Naive B cell (primary cell): Measurements from ENCODE around the gene KIF18B. TPM values are rescaled to one million over a fixed set of nuclear protein-coding genes. Genes with fewer than 3 reads are reported as not detected.

Experiments
- ATAC-seq, 2 donors: fragments of 150-1000 bp; cut with Tn5 transposase; 2 replicates each; pipeline ENCODE4 v1.10.0; 2021; ENCODE audit warnings: low read depth in 2 of 2, mild to moderate bottlenecking in 2 of 2, moderate library complexity in 2 of 2
- DNase-seq: peaks from one replicate; pipeline ENCODE4 v3.0.0; 2022
- H3K27ac Mint-ChIP-seq, 6 donors: one replicate each; pipeline ENCODE4 v1.8.0; 2020 to 2022; ENCODE audit warnings: mild to moderate bottlenecking in 6 of 6, mixed read lengths in 6 of 6, moderate library complexity in 5 of 6, inconsistent platforms in 2 of 6
- H3K27me3 Mint-ChIP-seq, 3 donors: one replicate each; pipeline ENCODE4 v1.8.0; 2021 to 2022; ENCODE audit warnings: mixed read lengths in 3 of 3, mild to moderate bottlenecking in 1 of 3
- H3K36me3 Mint-ChIP-seq, 2 donors: one replicate each; pipeline ENCODE4 v1.8.0; 2020 to 2022; ENCODE audit warnings: mixed read lengths in 2 of 2, inconsistent platforms in 1 of 2, mild to moderate bottlenecking in 1 of 2
- H3K4me1 Mint-ChIP-seq, 3 donors: one replicate each; pipeline ENCODE4 v1.8.0; 2020 to 2022; ENCODE audit warnings: mixed read lengths in 3 of 3, inconsistent platforms in 1 of 3, mild to moderate bottlenecking in 1 of 3, moderate library complexity in 1 of 3
- H3K4me3 Mint-ChIP-seq, 8 donors: one replicate each; pipeline ENCODE4 v1.8.0; 2020 to 2022; ENCODE audit warnings: mild to moderate bottlenecking in 8 of 8, mixed read lengths in 8 of 8, moderate library complexity in 8 of 8, inconsistent platforms in 2 of 8
- H3K9me3 Mint-ChIP-seq, 7 donors: one replicate each; pipeline ENCODE4 v1.8.0; 2020 to 2022; ENCODE audit warnings: mixed read lengths in 7 of 7, mild to moderate bottlenecking in 5 of 7, inconsistent platforms in 2 of 7, moderate library complexity in 1 of 7
- polyA plus RNA-seq, 6 donors: library from polyadenylated mRNA; unstranded; fragments of 300-500 nt; fragmentation: Illumina TruSeq; gene quantifications; one replicate each; pipeline ENCODE4 v1.2.3, GENCODE V29; 2021; ENCODE audit warnings: low read depth in 6 of 6

KIF18B gene
- polyA plus RNA-seq, 6 donors from 2014 or later = not detected

- peaks cover 15 to 20% (median 17%) of the 10 kb centered on the region in 3 donors for H3K4me1 Mint-ChIP-seq
- H3K27ac Mint-ChIP-seq = peak overlapping the region in 1 of 6 donors; percentile 74
- H3K9me3 Mint-ChIP-seq = no peaks in the 10 kb centered on the region
- H3K36me3 Mint-ChIP-seq = no peaks in the 10 kb centered on the region
- peaks cover 19 to 54% (median 50%) of the 10 kb centered on the region in 3 donors for H3K27me3 Mint-ChIP-seq
- ATAC-seq (no peak), DNase-seq (no peak)
- H3K4me3 Mint-ChIP-seq = no peak overlapping the region
Measured at GRCh38 chr17:44915862-44916780, 31.5 kb downstream of the KIF18B start.

GRCh38 chr17:44915321-44915726 is 32.2 kb downstream of the KIF18B start, which contains the start of gene GFAP:
Gene GFAP, minus strand, starts transcription at chr17:44915500. Its CDS starts 14 bp downstream, at chr17:44915486.
- H3K4me1 Mint-ChIP-seq = peaks cover 14 to 20% (median 17%) of the 10 kb centered on the region in 3 donors
- H3K36me3 Mint-ChIP-seq = no peaks in the 10 kb centered on the region
- DNase-seq (no peak), ATAC-seq (no peak)
- peaks cover 25 to 54% (median 49%) of the 10 kb centered on the region in 3 donors for H3K27me3 Mint-ChIP-seq
- H3K4me3 Mint-ChIP-seq = no peak within 1 kb of the TSS
- peak within 1 kb of the TSS in 2 of 6 donors; percentile 74 to 80 for H3K27ac Mint-ChIP-seq
- no peaks in the 10 kb centered on the region for H3K9me3 Mint-ChIP-seq

GRCh38 chr17:44914698-44915271 is 32.8 kb downstream of the KIF18B start:
- peak overlapping the region in 1 of 6 donors; percentile 80 for H3K27ac Mint-ChIP-seq
- H3K27me3 Mint-ChIP-seq = peaks cover 25 to 58% (median 48%) of the 10 kb centered on the region in 3 donors
- H3K4me3 Mint-ChIP-seq = no peak overlapping the region
- ATAC-seq = no peak
- H3K9me3 Mint-ChIP-seq = no peaks in the 10 kb centered on the region
- DNase-seq = no peak
- H3K36me3 Mint-ChIP-seq = no peaks in the 10 kb centered on the region
- peaks cover 13 to 16% (median 14%) of the 10 kb centered on the region in 3 donors for H3K4me1 Mint-ChIP-seq

GRCh38 chr17:44914148-44914547 is 33.4 kb downstream of the KIF18B start:
- Mint-ChIP-seq H3K4me3 (no peak overlapping the region), H3K27ac (peak overlapping the region in 1 of 6 donors; percentile 80), H3K36me3 (no peaks in the 10 kb centered on the region), H3K4me1 (peaks cover 13 to 16% (median 14%) of the 10 kb centered on the region in 3 donors), H3K9me3 (no peaks in the 10 kb centered on the region), H3K27me3 (peaks cover 30 to 61% (median 53%) of the 10 kb centered on the region in 3 donors)
- no peak for DNase-seq
- ATAC-seq = peak in 1 of 2 donors; percentile 34

GRCh38 chr17:44913676-44914075 is 33.9 kb downstream of the KIF18B start:
- H3K9me3 Mint-ChIP-seq = no peaks in the 10 kb centered on the region
- DNase-seq (no peak), ATAC-seq (no peak)
- no peaks in the 10 kb centered on the region for H3K36me3 Mint-ChIP-seq
- peaks cover 13 to 16% (median 14%) of the 10 kb centered on the region in 3 donors for H3K4me1 Mint-ChIP-seq
- H3K4me3 Mint-ChIP-seq = peak overlapping the region in 1 of 8 donors; percentile 43
- peaks cover 30 to 63% (median 57%) of the 10 kb centered on the region in 3 donors for H3K27me3 Mint-ChIP-seq
- H3K27ac Mint-ChIP-seq = peak overlapping the region in 1 of 6 donors; percentile 67

GRCh38 chr17:44912763-44913544 is 34.6 kb downstream of the KIF18B start:
- H3K9me3 Mint-ChIP-seq = no peaks in the 10 kb centered on the region
- peak overlapping the region in 4 of 8 donors; percentile 0 to 54 (median 24) for H3K4me3 Mint-ChIP-seq
- peak overlapping the region in 1 of 6 donors; percentile 47 for H3K27ac Mint-ChIP-seq
- peaks cover 13 to 16% (median 14%) of the 10 kb centered on the region in 3 donors for H3K4me1 Mint-ChIP-seq
- DNase-seq (no peak), ATAC-seq (no peak)
- peaks cover 30 to 67% (median 62%) of the 10 kb centered on the region in 3 donors for H3K27me3 Mint-ChIP-seq
- H3K36me3 Mint-ChIP-seq = no peaks in the 10 kb centered on the region

- ATAC-seq (peak; percentile 81 to 82), DNase-seq (peak; percentile 24)
- Mint-ChIP-seq H3K27me3 (peaks cover 30 to 64% (median 63%) of the 10 kb centered on the region in 3 donors), H3K4me1 (peaks cover 13 to 16% (median 14%) of the 10 kb centered on the region in 3 donors), H3K9me3 (no peaks in the 10 kb centered on the region), H3K27ac (no peak overlapping the region), H3K36me3 (no peaks in the 10 kb centered on the region), H3K4me3 (peak overlapping the region in 7 of 8 donors; percentile 45 to 82 (median 66))
Measured at GRCh38 chr17:44911133-44912001, 36.2 kb downstream of the KIF18B start.

GRCh38 chr17:44910231-44911106 is 37.1 kb downstream of the KIF18B start:
- Mint-ChIP-seq H3K27ac (no peak overlapping the region), H3K27me3 (peaks cover 30 to 65% (median 63%) of the 10 kb centered on the region in 3 donors), H3K36me3 (no peaks in the 10 kb centered on the region), H3K4me1 (peaks cover 13 to 16% (median 14%) of the 10 kb centered on the region in 3 donors), H3K4me3 (peak overlapping the region in 5 of 8 donors; percentile 37 to 82 (median 60)), H3K9me3 (no peaks in the 10 kb centered on the region)
- DNase-seq (no peak), ATAC-seq (no peak)

- Mint-ChIP-seq H3K9me3 (no peaks in the 10 kb centered on the region), H3K4me3 (peak overlapping the region in 1 of 8 donors; percentile 42), H3K27ac (no peak overlapping the region), H3K36me3 (no peaks in the 10 kb centered on the region), H3K4me1 (peaks cover 13 to 15% (median 14%) of the 10 kb centered on the region in 3 donors), H3K27me3 (peaks cover 36 to 66% (median 61%) of the 10 kb centered on the region in 3 donors)
- ATAC-seq (no peak), DNase-seq (no peak)
Measured at GRCh38 chr17:44909681-44910144, 37.9 kb downstream of the KIF18B start.

GRCh38 chr17:44908761-44909326 is 38.7 kb downstream of the KIF18B start:
- no peak for ATAC-seq
- Mint-ChIP-seq H3K27me3 (peaks cover 32 to 58% (median 55%) of the 10 kb centered on the region in 3 donors), H3K9me3 (no peaks in the 10 kb centered on the region), H3K36me3 (no peaks in the 10 kb centered on the region), H3K4me3 (no peak overlapping the region), H3K4me1 (peaks cover 10 to 13% (median 12%) of the 10 kb centered on the region in 3 donors), H3K27ac (no peak overlapping the region)
- no peak for DNase-seq
